NCI-H526 treated with DMSO at 0.1 percent for 48 hours (cell line): ENCODE measurements around the gene WASHC2A.
"Not testable (repeated sequence)": the region's sequence is repeated elsewhere in the genome, so short reads cannot be mapped to it uniquely, and the experiment has no call there.

Experiments
- DNase-seq: peaks from one replicate; lab custom pipeline; 2025; lab: John Stamatoyannopoulos, UW

WASHC2A gene

GRCh38 chr10:50145575-50145974 lies 77.8 kb downstream of the WASHC2A start:
- not testable (repeated sequence) for DNase-seq

GRCh38 chr10:50152792-50153272 lies 85.1 kb downstream of the WASHC2A start:
- DNase-seq, result no peak

- not testable (repeated sequence) for DNase-seq
Measured at GRCh38 chr10:50157868-50158267, 90.1 kb downstream of the WASHC2A start.

GRCh38 chr10:50159856-50160255 lies 92.1 kb downstream of the WASHC2A start:
- not testable (repeated sequence) for DNase-seq

- not testable (repeated sequence) for DNase-seq
Measured at GRCh38 chr10:50165038-50165437, 97.3 kb downstream of the WASHC2A start.

- DNase-seq, result not testable (repeated sequence)
Measured at GRCh38 chr10:50167833-50168232, 100.1 kb downstream of the WASHC2A start.

GRCh38 chr10:50169506-50169905 lies 101.8 kb downstream of the WASHC2A start:
- not testable (repeated sequence) for DNase-seq

- not testable (repeated sequence) for DNase-seq
Measured at GRCh38 chr10:50174788-50175525, 107.2 kb downstream of the WASHC2A start.
